ACC112 (cell line): ENCODE data around the gene ITLN1.
"Not testable (repeated sequence)": the region's sequence is repeated elsewhere in the genome, so short reads cannot be mapped to it uniquely, and the experiment has no call there.

ENCODE experiments used
- H2AFZ ChIP-seq: fragments of 200-600 bp; sonication (generic); one replicate; pipeline ENCODE4 v1.6.0; 2017; ENCODE audit warnings: antibody characterized with exemption, low read length; ENCODE audit not compliant: unreplicated experiment
- H3K27ac ChIP-seq: fragments of 200-600 bp; sonication (generic); 2 replicates; pipeline ENCODE4 v1.5.1; 2014; ENCODE audit warnings: low read depth, mild to moderate bottlenecking, antibody characterized with exemption, low read length, moderate library complexity
- H3K27me3 ChIP-seq: fragments of 200-600 bp; sonication (generic); 2 replicates; pipeline ENCODE4 v1.6.1; 2014; ENCODE audit warnings: mild to moderate bottlenecking, antibody characterized with exemption, low read length, moderate library complexity, mixed read lengths; ENCODE audit not compliant: insufficient read depth
- H3K36me3 ChIP-seq: fragments of 200-600 bp; sonication (generic); 2 replicates; pipeline ENCODE4 v1.6.1; 2016; ENCODE audit warnings: mild to moderate bottlenecking, antibody characterized with exemption, low read length, moderate library complexity, mixed read lengths; ENCODE audit not compliant: insufficient read depth
- H3K4me1 ChIP-seq: fragments of 200-600 bp; sonication (generic); one replicate; pipeline ENCODE4 v1.6.1; 2016; ENCODE audit warnings: low read length, mixed read lengths; ENCODE audit not compliant: insufficient read depth, unreplicated experiment, control insufficient read depth
- H3K4me3 ChIP-seq: fragments of 200-600 bp; sonication (generic); 2 replicates; pipeline ENCODE4 v1.5.1; 2014; ENCODE audit warnings: mild to moderate bottlenecking, low read depth, low read length
- H3K79me2 ChIP-seq: fragments of 200-600 bp; sonication (generic); one replicate; pipeline ENCODE4 v1.6.0; 2016; ENCODE audit warnings: low read length; ENCODE audit not compliant: control insufficient read depth, unreplicated experiment, insufficient read depth

The ITLN1 gene

DNA sequence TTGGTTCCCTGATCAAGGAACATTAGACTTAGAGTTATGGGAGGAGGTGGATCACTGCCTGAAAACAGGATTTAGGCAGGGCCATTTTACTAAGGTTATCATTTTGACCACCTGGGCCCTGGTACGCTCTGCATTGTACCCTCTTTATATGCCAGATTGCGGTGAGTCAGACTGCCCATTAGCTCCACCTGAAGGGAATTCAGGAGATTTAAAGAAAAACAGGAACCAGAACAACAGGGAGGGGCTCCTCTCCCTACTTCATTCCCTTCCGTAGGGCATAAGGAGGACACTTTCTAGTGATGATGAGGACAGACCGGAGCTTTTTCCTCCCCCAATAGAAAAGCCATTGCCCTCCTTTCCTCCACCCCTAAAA is 20.6 kb upstream of the ITLN1 start:
- Histone ChIP-seq H3K79me2 (no peaks in the 10 kb centered on the region), H3K27ac (no peak overlapping the region), H3K36me3 (no peaks in the 10 kb centered on the region), H3K27me3 (peaks cover 13% of the 10 kb centered on the region; the same call in 1 of the 2 replicates), H3K4me1 (no peaks in the 10 kb centered on the region), H3K4me3 (no peak overlapping the region), H2AFZ (no peak overlapping the region)

DNA sequence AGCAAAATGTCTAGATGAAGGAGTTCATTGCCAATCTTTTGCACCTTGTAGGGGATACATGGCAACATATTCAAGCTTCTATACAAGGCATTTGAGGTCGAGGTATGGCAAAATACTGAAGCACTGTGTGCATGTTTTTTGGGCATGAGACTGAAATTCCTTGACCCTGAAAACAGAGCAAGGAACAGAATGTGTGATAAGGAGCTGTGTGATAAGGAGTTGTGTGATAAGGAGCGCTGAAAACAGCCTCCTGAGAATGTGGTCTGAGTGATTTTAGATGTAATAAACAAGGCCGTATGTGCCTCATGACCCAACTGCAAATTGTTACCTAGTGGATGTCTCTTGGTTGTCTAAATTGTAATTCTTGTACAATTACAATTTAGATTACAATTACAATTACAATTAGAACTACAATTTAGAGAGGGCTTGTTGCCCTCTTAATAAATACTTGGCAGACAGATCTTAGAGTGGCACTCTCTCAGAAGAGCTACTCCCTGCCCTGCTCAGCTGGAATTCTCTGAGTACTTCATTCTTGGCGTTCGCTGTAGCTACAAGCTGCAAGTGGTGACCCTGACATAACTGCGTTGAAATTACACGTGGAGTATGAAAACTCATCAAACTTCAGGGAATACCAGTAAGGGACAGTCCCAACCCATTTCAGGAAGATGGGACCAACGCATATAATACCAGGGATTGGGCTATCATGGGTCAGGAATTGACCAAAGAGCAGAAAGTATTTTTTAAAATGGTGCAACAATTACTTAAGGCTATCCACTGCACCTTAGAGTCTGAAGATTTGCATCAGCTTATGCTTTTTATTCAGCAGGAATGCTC is 20.0 kb upstream of the ITLN1 start:
- H2AFZ ChIP-seq: no peak overlapping the region
- H3K27ac ChIP-seq: no peak overlapping the region
- no peaks in the 10 kb centered on the region for H3K79me2 ChIP-seq
- H3K27me3 ChIP-seq: peaks cover 13% of the 10 kb centered on the region; the same call in 1 of the 2 replicates
- H3K36me3 ChIP-seq: no peaks in the 10 kb centered on the region
- no peaks in the 10 kb centered on the region for H3K4me1 ChIP-seq
- no peak overlapping the region for H3K4me3 ChIP-seq

DNA sequence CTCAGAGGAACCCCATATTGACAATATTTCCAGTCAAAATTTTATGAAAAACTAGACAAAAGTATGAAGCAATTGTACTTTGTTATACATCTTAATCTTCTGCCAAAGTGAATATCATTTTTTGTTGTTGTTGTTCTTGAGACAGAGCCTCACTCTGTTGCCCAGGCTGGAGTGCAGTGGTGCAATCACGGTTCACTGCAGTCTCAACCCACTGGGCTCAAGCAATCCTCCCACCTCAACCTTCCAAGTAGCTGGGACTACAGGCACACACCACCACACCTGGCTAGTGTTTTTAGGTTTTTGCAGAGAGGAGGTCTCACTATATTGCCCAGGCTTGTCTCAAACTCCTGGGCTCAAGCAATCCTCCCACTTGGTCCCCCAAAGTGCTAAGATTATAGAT is 17.3 kb upstream of the ITLN1 start:
- H3K27me3 ChIP-seq: peaks cover 12% of the 10 kb centered on the region; the same call in 1 of the 2 replicates
- not testable (repeated sequence) for H2AFZ ChIP-seq, H3K27ac ChIP-seq, H3K36me3 ChIP-seq, H3K79me2 ChIP-seq, H3K4me3 ChIP-seq, H3K4me1 ChIP-seq

DNA sequence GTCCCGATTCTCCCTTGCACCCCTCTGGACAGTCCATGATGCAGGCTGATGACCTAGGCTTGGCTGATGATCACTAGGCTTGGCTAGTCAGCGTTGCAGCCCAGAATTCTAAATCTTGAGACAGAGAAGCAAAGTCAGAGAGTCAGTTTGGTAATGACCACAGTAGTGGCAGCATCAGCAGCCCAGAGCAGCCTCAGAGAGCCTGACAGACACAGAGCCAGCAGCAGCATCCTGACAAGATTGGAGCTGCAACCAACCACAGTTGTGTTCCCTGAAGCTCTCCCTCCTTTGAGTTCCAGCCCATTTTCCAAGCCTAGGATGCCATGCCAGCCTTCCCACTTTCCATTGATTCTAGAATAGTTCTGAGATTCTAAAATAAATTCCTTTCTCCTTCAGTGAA is 16.8 kb upstream of the ITLN1 start:
- H3K36me3 ChIP-seq: no peaks in the 10 kb centered on the region
- H3K79me2 ChIP-seq: no peaks in the 10 kb centered on the region
- H3K27me3 ChIP-seq: peaks cover 7% of the 10 kb centered on the region; the same call in 1 of the 2 replicates
- H2AFZ ChIP-seq: no peak overlapping the region
- H3K4me3 ChIP-seq: no peak overlapping the region
- no peaks in the 10 kb centered on the region for H3K4me1 ChIP-seq
- H3K27ac ChIP-seq: no peak overlapping the region

DNA sequence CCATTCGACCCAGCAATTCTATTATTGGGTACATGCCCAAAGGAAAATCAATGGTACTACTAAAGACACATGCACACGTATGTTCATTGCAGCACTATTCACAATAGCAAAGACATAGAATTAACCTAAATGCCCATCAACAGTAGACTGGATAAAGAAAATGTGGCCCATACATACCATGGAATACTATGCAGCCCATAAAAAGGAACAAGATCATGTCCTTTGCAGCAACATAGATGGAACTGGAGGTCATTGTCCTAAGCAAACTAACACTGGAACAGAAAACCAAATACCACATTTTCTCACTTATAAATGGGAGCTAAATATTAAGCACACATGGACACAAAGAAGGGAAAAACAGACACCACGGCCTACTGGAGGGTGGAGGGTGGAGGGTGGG is 15.7 kb upstream of the ITLN1 start:
- not testable (repeated sequence) for H3K79me2 ChIP-seq, H3K27ac ChIP-seq, H2AFZ ChIP-seq, H3K27me3 ChIP-seq, H3K4me3 ChIP-seq, H3K36me3 ChIP-seq, H3K4me1 ChIP-seq

DNA sequence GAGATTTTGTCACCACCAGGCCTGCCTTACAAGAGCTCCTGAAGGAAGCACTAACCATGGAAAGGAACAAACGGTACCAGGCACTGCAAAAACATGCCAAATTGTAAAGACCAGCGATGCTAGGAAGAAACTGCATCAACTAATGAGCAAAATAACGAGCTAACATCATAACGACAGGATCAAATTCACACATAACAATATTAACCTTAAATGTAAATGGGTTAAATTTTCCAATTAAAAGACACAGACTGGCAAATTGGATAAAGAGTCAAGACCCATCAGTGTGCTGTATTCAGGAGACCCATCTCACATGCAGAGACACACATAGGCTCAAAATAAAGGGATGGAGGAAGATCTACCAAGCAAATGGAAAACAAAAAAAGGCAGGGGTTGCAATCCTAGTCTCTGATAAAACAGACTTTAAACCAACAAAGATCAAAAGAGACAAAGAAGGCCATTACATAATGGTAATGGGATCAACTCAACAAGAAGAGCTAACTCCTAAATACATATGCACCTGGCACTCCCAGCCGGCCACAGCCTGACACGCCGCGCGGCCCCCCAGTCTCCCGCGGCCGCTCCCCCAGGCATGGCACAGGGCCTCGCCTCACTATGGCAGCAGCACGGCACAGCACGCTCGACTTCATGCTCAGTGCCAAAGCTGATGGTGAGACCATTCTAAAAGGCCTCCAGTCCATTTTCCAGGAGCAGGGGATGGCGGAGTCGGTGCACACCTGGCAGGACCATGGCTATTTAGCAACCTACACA is 9.6 kb upstream of the ITLN1 start:
- H3K36me3 ChIP-seq, H3K27me3 ChIP-seq, H3K27ac ChIP-seq, H3K79me2 ChIP-seq, H3K4me1 ChIP-seq, H2AFZ ChIP-seq, H3K4me3 ChIP-seq: not testable (repeated sequence)

DNA sequence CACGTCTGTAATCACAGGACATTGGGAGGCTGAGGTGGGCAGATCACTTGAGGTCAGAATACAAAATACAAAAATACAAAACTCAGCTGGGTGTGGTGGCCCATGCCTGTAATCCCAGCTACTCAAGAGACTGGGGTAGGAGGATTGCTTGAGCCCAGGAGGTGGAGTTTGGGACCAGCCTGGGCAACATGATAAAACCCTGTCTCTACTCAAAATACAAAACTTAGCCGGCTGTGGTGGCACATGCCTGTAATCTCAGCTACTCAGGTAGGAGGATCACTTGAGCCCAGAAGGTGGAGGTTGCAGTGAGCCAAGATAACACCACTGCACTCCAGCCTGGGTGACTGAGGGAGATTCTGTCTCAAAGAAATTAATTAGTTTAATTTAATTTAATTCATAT is 6.5 kb upstream of the ITLN1 start:
- Histone ChIP-seq H3K79me2 (no peaks in the 10 kb centered on the region), H3K36me3 (no peaks in the 10 kb centered on the region), H3K27me3 (no peaks in the 10 kb centered on the region; the same call in 1 of the 2 replicates), H3K27ac (no peak overlapping the region), H2AFZ (no peak overlapping the region), H3K4me3 (no peak overlapping the region), H3K4me1 (no peaks in the 10 kb centered on the region)

DNA sequence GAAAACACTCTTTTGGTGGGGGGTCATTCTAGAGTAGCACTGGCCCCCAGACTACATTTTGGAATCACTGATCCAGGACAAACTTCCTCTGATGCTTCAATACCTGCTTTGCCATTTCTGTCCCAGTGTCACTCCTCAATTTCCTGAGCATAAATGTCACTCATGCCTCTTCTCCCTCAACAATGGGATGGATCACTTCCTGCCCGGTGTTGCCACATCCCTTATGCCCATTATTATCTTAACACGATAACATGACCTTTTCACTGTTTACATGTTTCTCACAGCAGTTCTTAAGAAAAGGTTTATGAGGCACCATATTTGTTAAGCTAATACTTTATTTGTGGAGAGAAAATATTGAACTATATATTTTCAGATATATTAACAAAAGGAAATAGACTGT is 3.9 kb upstream of the ITLN1 start:
- Histone ChIP-seq H2AFZ (no peak overlapping the region), H3K4me1 (no peaks in the 10 kb centered on the region), H3K27ac (no peak overlapping the region), H3K27me3 (no peaks in the 10 kb centered on the region; the same call in 1 of the 2 replicates), H3K79me2 (no peaks in the 10 kb centered on the region), H3K36me3 (no peaks in the 10 kb centered on the region), H3K4me3 (no peak overlapping the region)

DNA sequence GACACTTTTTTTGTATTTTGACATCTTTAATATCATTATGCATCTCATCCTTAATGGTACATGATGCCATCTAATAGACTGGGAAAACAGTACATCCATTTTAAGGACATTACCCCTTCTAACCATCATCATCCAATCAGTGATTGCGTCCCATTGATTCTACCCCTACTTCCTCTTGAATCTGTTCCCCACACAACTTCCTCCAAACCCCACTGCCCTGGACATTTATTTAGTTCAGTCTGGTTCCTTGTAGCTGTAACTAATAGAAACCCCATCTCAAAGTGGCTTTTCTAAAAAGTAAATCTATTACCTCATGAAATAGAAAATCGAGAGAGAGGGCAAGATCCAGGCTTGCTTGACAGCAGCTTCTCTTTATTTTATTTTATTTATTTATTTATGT is 2.1 kb upstream of the ITLN1 start:
- Histone ChIP-seq H3K27me3 (no peaks in the 10 kb centered on the region; the same call in 1 of the 2 replicates), H2AFZ (no peak overlapping the region), H3K4me3 (no peak overlapping the region), H3K36me3 (no peaks in the 10 kb centered on the region), H3K27ac (no peak overlapping the region), H3K4me1 (no peaks in the 10 kb centered on the region), H3K79me2 (no peaks in the 10 kb centered on the region)

DNA sequence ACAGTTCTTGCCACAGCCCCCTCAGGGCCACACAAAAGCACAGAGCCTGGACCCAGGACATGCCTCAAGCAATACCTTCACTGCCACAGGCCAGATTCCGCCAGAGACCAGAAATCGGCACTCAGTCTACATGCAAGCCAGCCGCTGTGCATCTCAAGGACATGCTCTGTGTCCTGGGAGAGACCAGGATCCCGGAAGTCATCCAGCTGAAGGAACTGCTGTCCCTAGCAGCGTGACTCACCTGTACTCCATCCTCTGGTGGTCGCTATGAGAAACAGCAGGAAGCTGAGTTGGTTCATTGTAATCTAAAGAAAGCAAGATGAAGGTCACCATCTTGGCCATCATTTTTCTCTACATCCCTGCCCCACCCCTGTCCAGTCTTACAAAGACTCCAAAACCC is 401 bp downstream of the ITLN1 start:
- no peaks in the 10 kb centered on the region for H3K4me1 ChIP-seq
- no peaks in the 10 kb centered on the region for H3K36me3 ChIP-seq
- H3K4me3 ChIP-seq: no peak overlapping the region
- H3K27ac ChIP-seq: no peak overlapping the region
- no peaks in the 10 kb centered on the region for H3K79me2 ChIP-seq
- no peaks in the 10 kb centered on the region; the same call in 1 of the 2 replicates for H3K27me3 ChIP-seq
- H2AFZ ChIP-seq: no peak overlapping the region
